ENCODE results near the gene AUP1.

- TF ChIP-seq EZH2 (IDR thresholded peaks at IDR 0.05; ENCODE audit: borderline replicate concordance, low read length): no peak
- TF ChIP-seq CTCF (conservative IDR thresholded peaks at IDR 0.05 in 1 of 2, IDR thresholded peaks at IDR 0.05 in 1 of 2; ENCODE audit: extremely low read depth in 1 of 2, insufficient read depth in 1 of 2, low read depth in 1 of 2, low read length in 2 of 2): no peak
Measured at GRCh38 chr2:74512744-74513604, 16.5 kb downstream of the AUP1 start.

All from mammary epithelial cell (primary cell).